Stimulated activated CD8-positive, alpha-beta memory T cell treated with anti-CD3 and anti-CD28 coated beads, Interleukin-15, amount 100 ng/mL, for 1 hour (primary cell): ENCODE results near the gene CD2.
A peak's percentile ranks its signal among the peaks of the same experiment; 100 is the strongest.
"Not testable (repeated sequence)": the region's sequence is repeated elsewhere in the genome, so short reads cannot be mapped to it uniquely, and the experiment has no call there.

Source experiments
- DNase-seq: peaks from one replicate; pipeline ENCODE4 v3.0.0-alpha.2; 2020; ENCODE audit warnings: low read depth

The CD2 gene

GRCh38 chr1:116731439-116731838 lies 22.8 kb upstream of the CD2 start:
- no peak for DNase-seq

GRCh38 chr1:116732726-116733125 lies 21.5 kb upstream of the CD2 start:
- DNase-seq: no peak

DNA sequence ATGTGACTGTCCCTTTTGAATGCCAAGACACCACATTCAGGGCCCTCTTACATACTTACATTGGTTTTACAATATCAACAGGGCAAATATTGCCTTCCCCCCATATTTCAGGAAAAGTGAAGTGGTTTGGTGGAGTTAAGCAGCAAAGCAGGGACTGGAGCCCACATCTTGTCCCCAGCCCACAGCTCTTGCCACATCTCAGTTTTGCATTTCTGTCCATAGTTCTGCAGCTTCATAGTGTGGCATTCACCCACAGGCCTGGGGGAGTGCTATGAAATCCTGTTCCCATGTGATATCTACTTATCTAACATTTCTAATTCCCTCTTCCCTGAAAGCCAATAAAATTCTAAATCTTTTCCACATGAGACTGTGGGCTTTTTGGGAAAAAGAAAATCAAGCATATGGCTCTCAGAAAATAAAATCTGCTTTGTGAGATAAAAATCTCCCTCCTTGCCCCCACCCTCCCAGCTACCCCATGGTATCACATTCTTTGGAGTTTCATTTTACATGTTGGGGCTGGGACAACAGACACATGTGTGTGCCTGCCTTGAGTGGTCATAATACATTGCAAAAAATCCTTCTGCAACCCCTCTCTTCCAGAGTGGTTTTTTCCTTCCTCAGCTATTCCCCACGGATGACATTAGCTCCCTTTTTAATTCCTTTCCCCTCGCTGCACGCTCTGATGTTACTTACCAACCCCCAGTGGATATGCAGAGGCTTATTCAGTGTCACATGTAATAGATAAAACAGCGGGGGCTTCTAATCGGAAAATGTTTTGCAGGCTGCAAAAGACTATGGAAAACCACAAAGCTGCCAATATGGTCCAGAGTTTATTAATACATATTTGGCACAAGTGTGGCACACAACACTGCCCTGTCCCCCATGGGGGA lies 20.5 kb upstream of the CD2 start:
- no peak for DNase-seq

GRCh38 chr1:116735246-116735645 lies 19.0 kb upstream of the CD2 start:
- DNase-seq: no peak

DNA sequence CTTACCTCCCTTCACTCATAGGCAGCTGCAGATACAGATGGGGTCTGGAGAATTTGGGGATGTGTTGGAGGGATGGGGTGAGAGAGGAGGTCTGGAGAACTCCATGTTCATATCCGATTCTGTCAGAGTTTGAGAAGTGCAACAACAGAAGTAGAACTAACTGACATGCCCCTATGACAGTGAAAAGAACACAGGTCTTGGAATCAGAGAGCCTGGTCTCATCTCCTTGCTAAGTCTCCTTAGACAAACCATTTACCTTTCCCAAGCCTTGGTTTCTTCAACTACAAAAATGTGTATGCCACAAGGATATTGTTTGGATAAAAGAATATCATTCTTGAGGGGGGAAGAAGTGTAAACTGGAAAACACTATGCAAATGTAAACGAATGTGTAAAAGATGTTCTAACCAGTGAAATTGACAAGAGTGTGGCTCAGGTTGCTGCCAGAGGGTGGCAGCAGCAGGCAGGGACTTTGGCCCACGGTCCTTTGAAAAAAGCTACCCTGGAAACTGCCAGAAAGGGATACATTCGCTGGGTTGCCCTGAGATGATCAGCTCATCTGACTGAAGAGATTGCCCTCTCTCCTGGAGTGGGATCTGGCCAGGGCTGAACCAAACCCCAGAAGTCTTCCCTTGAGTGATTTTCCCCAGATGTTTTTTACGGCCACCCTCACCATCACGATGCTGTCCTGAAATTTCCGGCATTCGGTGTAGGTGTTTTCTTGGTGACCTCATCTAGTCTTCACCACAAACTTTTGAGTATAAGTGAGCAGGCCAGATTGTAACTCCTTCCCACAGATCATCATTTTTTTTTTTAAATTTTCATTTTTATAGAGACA lies 17.0 kb upstream of the CD2 start:
- DNase-seq: peak; percentile 51

- DNase-seq: peak; percentile 21
These were observed 16.3 kb upstream of the CD2 start for GRCh38 chr1:116737855-116738321.

- peak; percentile 28 for DNase-seq
These were observed 15.4 kb upstream of the CD2 start for GRCh38 chr1:116738673-116739370.

- DNase-seq: no peak
These were observed 14.7 kb upstream of the CD2 start for GRCh38 chr1:116739371-116740012.

- no peak for DNase-seq
These were observed 13.9 kb upstream of the CD2 start for GRCh38 chr1:116740296-116740695.

DNA sequence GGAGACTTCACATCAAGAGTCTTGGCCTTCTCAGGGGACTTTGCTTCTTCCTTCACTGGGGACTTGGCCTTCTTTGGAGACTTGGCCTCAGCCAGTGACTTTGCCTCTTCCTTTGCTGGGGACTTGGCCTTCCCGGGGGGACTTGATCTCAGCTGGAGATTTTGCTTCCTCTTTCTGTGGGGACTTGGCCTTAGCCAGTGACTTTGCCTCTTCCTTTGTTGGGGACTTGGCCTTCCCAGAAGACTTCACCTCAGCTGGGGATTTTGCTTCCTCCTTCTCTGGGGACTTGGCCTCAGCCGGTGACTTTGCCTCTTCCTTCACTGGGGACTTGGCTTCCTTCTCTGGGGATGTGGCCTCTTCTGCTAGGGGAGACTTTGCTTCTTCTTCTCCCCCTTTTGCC lies 13.5 kb upstream of the CD2 start:
- DNase-seq: no peak

- no peak for DNase-seq
These were observed 12.2 kb upstream of the CD2 start for GRCh38 chr1:116741836-116742565.

GRCh38 chr1:116743535-116743934 lies 10.7 kb upstream of the CD2 start:
- no peak for DNase-seq

DNA sequence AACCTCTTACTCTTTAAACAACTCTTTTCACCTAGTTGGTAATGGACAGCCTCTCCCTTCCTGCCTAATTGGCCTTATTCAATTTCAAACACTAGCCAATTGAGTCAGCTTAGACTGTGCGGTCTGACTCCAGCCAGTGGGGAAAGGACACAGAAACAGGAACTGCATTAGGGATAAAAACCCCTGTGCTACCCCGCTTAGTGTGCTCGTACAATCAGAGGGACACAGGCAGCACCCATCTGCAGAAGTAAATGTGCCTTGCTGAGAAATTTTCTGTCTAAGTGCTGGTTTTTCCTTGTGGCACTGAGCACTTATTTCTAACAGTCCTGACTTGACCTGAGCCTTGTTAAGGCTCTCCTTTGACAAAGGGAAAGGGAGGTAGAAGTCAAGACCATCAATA lies 6.0 kb upstream of the CD2 start:
- DNase-seq: no peak

DNA sequence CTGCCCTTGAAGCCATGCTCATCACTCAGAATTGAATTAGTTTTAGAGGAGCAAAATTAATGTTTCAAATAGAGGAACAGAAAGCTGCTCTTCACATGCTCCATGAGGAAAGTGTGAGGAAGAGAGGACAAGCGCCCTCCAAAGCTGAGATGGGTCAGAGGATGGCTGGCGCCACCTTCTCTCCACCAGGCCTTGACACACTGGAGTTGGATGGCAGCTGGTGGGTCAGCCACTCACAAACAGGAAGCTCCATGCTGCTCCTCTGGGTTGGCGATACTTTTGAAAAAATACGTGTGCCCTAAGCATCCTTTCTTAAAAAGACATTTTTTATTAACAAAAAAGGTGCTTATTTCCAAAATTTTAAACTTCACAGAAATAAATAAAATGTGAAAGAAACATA lies 3.1 kb upstream of the CD2 start:
- no peak for DNase-seq

DNA sequence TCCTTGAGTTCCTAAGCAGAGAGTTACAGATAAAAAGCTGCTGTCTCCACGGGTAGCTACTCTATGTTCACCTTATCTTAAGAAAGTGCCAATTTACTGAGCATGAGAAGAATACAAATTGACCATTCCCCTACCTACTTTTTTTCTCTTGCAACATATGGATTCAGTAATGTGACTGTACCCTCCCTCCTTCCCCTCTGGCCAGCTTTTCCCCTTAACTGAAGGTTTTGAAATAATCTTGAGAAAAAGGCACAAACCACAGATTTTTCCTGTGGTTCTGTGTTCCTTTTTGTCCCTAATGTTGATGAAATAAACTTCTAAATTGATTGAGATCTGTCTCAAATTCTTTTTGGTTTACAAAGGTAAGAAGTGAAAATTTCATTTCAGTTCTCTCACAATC lies 2.6 kb upstream of the CD2 start:
- no peak for DNase-seq

- no peak for DNase-seq
These were observed 918 bp upstream of the CD2 start for GRCh38 chr1:116753312-116753711.

GRCh38 chr1:116755066-116755465 lies 836 bp downstream of the CD2 start:
- no peak for DNase-seq

GRCh38 chr1:116755681-116756080 lies 1.5 kb downstream of the CD2 start:
- DNase-seq: no peak

GRCh38 chr1:116756092-116756491 lies 1.9 kb downstream of the CD2 start:
- DNase-seq: not testable (repeated sequence)

GRCh38 chr1:116758456-116758815 lies 4.2 kb downstream of the CD2 start:
- not testable (repeated sequence) for DNase-seq

DNA sequence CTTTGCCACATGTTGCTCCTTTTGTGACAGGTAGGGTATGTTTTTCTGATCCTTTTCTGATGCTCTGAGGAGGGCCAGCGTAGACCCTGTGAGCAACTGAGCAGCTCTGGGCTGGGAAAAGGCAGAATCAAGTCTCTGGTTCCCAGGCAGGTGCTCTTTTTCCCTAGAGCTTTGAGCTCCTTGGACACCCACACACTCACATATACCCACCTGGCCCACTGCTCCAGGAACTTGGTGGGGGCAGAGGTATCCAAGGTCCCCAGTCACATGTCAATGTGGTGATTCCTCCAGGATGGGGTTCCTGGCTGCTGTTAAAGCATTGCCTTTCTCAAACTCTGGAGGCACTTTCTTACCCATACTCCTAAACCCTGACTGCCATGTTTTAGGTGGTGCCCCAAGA lies 5.4 kb downstream of the CD2 start:
- no peak for DNase-seq
